Retinal pigment epithelial cell (primary cell): ENCODE measurements around the gene EHBP1.

Experiments used
- DNase-seq: peaks from one replicate; pipeline ENCODE4 v3.0.0-alpha.2; 2010; ENCODE audit warnings: low read depth
- H3K4me3 ChIP-seq: 2 replicates; pipeline ENCODE4 v1.5.1; 2011; ENCODE audit warnings: mild to moderate bottlenecking, low read length, control low read depth, moderate library complexity
- CTCF ChIP-seq: conservative IDR thresholded peaks from 2 replicates; pipeline ENCODE4 v1.5.1; 2011; ENCODE audit warnings: low read depth, low read length, control low read depth, inconsistent platforms

Gene EHBP1

GRCh38 chr2:62817348-62817747, 111.8 kb downstream of the EHBP1 start:
- DNase-seq: no peak
- H3K4me3 ChIP-seq: no peak overlapping the region
- no peak for TF ChIP-seq CTCF

- no peak for TF ChIP-seq CTCF
- H3K4me3 ChIP-seq: no peak overlapping the region
- no peak for DNase-seq
These were observed 112.6 kb downstream of the EHBP1 start for GRCh38 chr2:62817995-62818713.

- H3K4me3 ChIP-seq: no peak overlapping the region
- DNase-seq: no peak
- TF ChIP-seq CTCF: no peak
These were observed 117.0 kb downstream of the EHBP1 start for GRCh38 chr2:62822549-62822948.

GRCh38 chr2:62824388-62824787, 118.9 kb downstream of the EHBP1 start:
- no peak overlapping the region for H3K4me3 ChIP-seq
- no peak for DNase-seq
- no peak for TF ChIP-seq CTCF

- H3K4me3 ChIP-seq: no peak overlapping the region
- DNase-seq: peak; percentile 46
- TF ChIP-seq CTCF: no peak
These were observed 120.6 kb downstream of the EHBP1 start for GRCh38 chr2:62826141-62826540.

- no peak for DNase-seq
- no peak overlapping the region for H3K4me3 ChIP-seq
- TF ChIP-seq CTCF: no peak
These were observed 121.6 kb downstream of the EHBP1 start for GRCh38 chr2:62826953-62827675.

GRCh38 chr2:62831729-62832128, 126.2 kb downstream of the EHBP1 start:
- DNase-seq: no peak
- no peak overlapping the region for H3K4me3 ChIP-seq
- TF ChIP-seq CTCF: no peak
